Panc1 (cell line): ENCODE data around the gene MNAT1. TPM values are rescaled to one million over a fixed set of nuclear protein-coding genes. Genes with fewer than 3 reads are reported as not detected.

Source experiments
- ATAC-seq: fragments of 200-7000 bp; cut with Tn5 transposase; 2 replicates; pipeline ENCODE4 v1.9.1; 2020; ENCODE audit warnings: mild to moderate bottlenecking, moderate library complexity
- BruUV-seq: library from RNA; stranded (reverse); fragments of 400-500 nt; replicated peaks from 2 replicates; lab custom pipeline; 2021; lab: Mats Ljungman, UMichigan
- CTCF ChIA-PET: fragments of 300-600 bp; sonication (Branson Sonifier 250); formaldehyde crosslinking; loops from one replicate; lab custom pipeline; 2022; ENCODE audit warnings: antibody characterized with exemption; lab: Charles Lee
- POLR2A ChIA-PET: fragments of 300-600 bp; sonication (Branson Sonifier 250); formaldehyde crosslinking; loops from one replicate; lab custom pipeline; 2022; ENCODE audit warnings: antibody characterized with exemption; lab: Charles Lee
- DNase-seq: peaks from one replicate; pipeline ENCODE4 v3.0.0-alpha.2; 2010; ENCODE audit warnings: low read depth, low spot score
- H3K27ac ChIP-seq: 2 replicates; pipeline ENCODE4 v1.5.1; 2011; ENCODE audit warnings: mild to moderate bottlenecking, low read length, inconsistent platforms
- H3K27me3 ChIP-seq: fragments of 200-500 bp; sonication (Bioruptor generic); 2 replicates; pipeline ENCODE4 v1.6.0; 2014; ENCODE audit warnings: low read length, inconsistent platforms; ENCODE audit not compliant: control insufficient read depth, insufficient read depth
- H3K36me3 ChIP-seq: fragments of 200-500 bp; sonication (Bioruptor generic); 2 replicates; pipeline ENCODE4 v1.5.1; 2014; ENCODE audit warnings: inconsistent platforms, mild to moderate bottlenecking, low read length, moderate library complexity; ENCODE audit not compliant: control insufficient read depth, insufficient read depth
- H3K4me1 ChIP-seq: 2 replicates; pipeline ENCODE4 v1.5.1; 2011; ENCODE audit warnings: inconsistent platforms, mild to moderate bottlenecking, low read length, moderate library complexity; ENCODE audit not compliant: control insufficient read depth, insufficient read depth
- H3K4me3 ChIP-seq, 2 experiments: 2 replicates each; pipeline ENCODE4 v1.5.1; 2011 to 2012; ENCODE audit warnings: low read depth in 2 of 2, low read length in 2 of 2, mild to moderate bottlenecking in 2 of 2, inconsistent platforms in 1 of 2, moderate library complexity in 1 of 2
- H3K9me3 ChIP-seq: fragments of 200-500 bp; sonication (Bioruptor generic); 2 replicates; pipeline ENCODE4 v1.5.1; 2014; ENCODE audit warnings: low read depth, mild to moderate bottlenecking, inconsistent platforms, low read length, moderate library complexity; ENCODE audit not compliant: control insufficient read depth, insufficient read depth
- CTCF ChIP-seq: fragments of 450-650 bp; IDR thresholded peaks from 2 replicates; pipeline ENCODE4 v1.5.1; 2017; ENCODE audit warnings: mild to moderate bottlenecking
- POLR2AphosphoS5 ChIP-seq: IDR thresholded peaks from 2 replicates; pipeline ENCODE4 v1.6.1; 2012; ENCODE audit warnings: mild to moderate bottlenecking, low read depth, low read length, moderate library complexity
- REST ChIP-seq, 2 experiments: IDR thresholded peaks; 2 replicates each; pipeline ENCODE4 v1.6.1; 2011 to 2012; ENCODE audit warnings: low read depth in 2 of 2, control low read depth in 1 of 2, low read length in 1 of 2, mild to moderate bottlenecking in 1 of 2, moderate library complexity in 1 of 2; ENCODE audit not compliant: insufficient read depth in 1 of 2
- SIN3A ChIP-seq: IDR thresholded peaks from 2 replicates; pipeline ENCODE4 v1.6.1; 2012; ENCODE audit warnings: low read depth, mild to moderate bottlenecking, low read length, moderate library complexity, borderline replicate concordance; ENCODE audit not compliant: insufficient read depth
- TCF7L2 ChIP-seq: IDR thresholded peaks from 2 replicates; pipeline ENCODE4 v1.6.1; 2011; ENCODE audit warnings: mild to moderate bottlenecking, low read depth, low read length, inconsistent platforms
- in situ Hi-C: cut with HindIII; loops from 2 replicates; pipeline ENCODE4 v1.10.0; 2016; ENCODE audit warnings: low sequenced_read_pairs, low pct_unique_long_range_greater_than_20kb
- intact Hi-C: fragments of 100-400 bp; cut with micrococcal nuclease; formaldehyde crosslinking; loops from one replicate; pipeline ENCODE4 v1.10.0; 2022; ENCODE audit not compliant: unreplicated experiment
- total RNA-seq: library from RNA; stranded (reverse); gene quantifications from one replicate; pipeline ENCODE4 v1.2.1, GENCODE V29; 2021; ENCODE audit not compliant: unreplicated experiment

MNAT1 gene
- total RNA-seq, 1 experiment from 2014 or later = 29.4 TPM

GRCh38 chr14:60760209-60760608 is 25.6 kb downstream of the MNAT1 start:
- intact Hi-C loops (no loop called here), in situ Hi-C loops (no loop called here)
- no peak for DNase-seq
- POLR2A ChIA-PET = interaction anchor here (0.5 to 0.7 kb wide), 2 partner anchors 55 to 103 kb away, joined by 4 to 14 read pairs; no protein-coding TSS in a partner anchor
- Histone ChIP-seq H3K27me3 (no peaks in the 10 kb centered on the region), H3K4me3 (no peak overlapping the region), H3K9me3 (no peaks in the 10 kb centered on the region), H3K36me3 (no peaks in the 10 kb centered on the region), H3K4me1 (peaks cover 11% of the 10 kb centered on the region; the same call in 1 of the 2 replicates), H3K27ac (no peak overlapping the region)
- no TSS peak for BruUV-seq
- TF ChIP-seq TCF7L2 (no peak), POLR2AphosphoS5 (no peak), SIN3A (no peak), REST (IDR thresholded peaks at IDR 0.05; ENCODE audit: insufficient read depth in 1 of 2, low read depth in 2 of 2, low read length in 1 of 2) (no peak)
- ATAC-seq = no peak
- CTCF ChIA-PET = no interaction called here

- H3K36me3 ChIP-seq = no peaks in the 10 kb centered on the region
- H3K4me1 ChIP-seq = peaks cover 11% of the 10 kb centered on the region; the same call in 1 of the 2 replicates
- H3K4me3 ChIP-seq = no peak overlapping the region
- no peaks in the 10 kb centered on the region for H3K27me3 ChIP-seq
- no TSS peak for BruUV-seq
- intact Hi-C loops (no loop called here), in situ Hi-C loops (no loop called here)
- no peak for DNase-seq
- ChIA-PET POLR2A (interaction anchor here (0.5 kb wide), 1 partner anchor 55 kb away, joined by 14 read pairs; no protein-coding TSS in a partner anchor), CTCF (no interaction called here)
- no peak overlapping the region for H3K27ac ChIP-seq
- H3K9me3 ChIP-seq = no peaks in the 10 kb centered on the region
- ATAC-seq = no peak
- TF ChIP-seq REST (IDR thresholded peaks at IDR 0.05; ENCODE audit: insufficient read depth in 1 of 2, low read depth in 2 of 2, low read length in 1 of 2) = no peak
- TF ChIP-seq SIN3A = no peak
- no peak for TF ChIP-seq POLR2AphosphoS5
- TF ChIP-seq CTCF = no peak
- TF ChIP-seq TCF7L2 = no peak
Observed at GRCh38 chr14:60760644-60761364, 26.2 kb downstream of the MNAT1 start.
